Peyer's patch (tissue), 4 donors: ENCODE data around the gene VSIG10. TPM values are rescaled to one million over a fixed set of nuclear protein-coding genes. Genes with fewer than 3 reads are reported as not detected.
"Not testable (repeated sequence)": the region's sequence is repeated elsewhere in the genome, so short reads cannot be mapped to it uniquely, and the experiment has no call there.

Experiments
- DNase-seq, 3 donors: peaks; one replicate each; pipeline ENCODE4 v3.0.0-alpha.2; 2017 to 2019
- H3K27ac ChIP-seq, 4 donors: fragments of 200-600 bp; sonication (generic); one replicate each; pipeline ENCODE4 v1.5.1; 2016 to 2019
- H3K27me3 ChIP-seq, 2 donors: fragments of 200-600 bp; sonication (generic); one replicate each; pipeline ENCODE4 v1.5.1; 2019
- H3K36me3 ChIP-seq, 3 donors: fragments of 200-600 bp; sonication (generic); one replicate each; pipeline ENCODE4 v1.5.1; 2016 to 2019
- H3K4me1 ChIP-seq, 4 donors: fragments of 200-600 bp; sonication (generic); one replicate each; pipeline ENCODE4 v1.5.1; 2016 to 2019
- H3K4me3 ChIP-seq, 4 donors: fragments of 200-600 bp; sonication (generic); 1 replicate in 3 of 4; 2 replicates in 1 of 4; pipeline ENCODE4 v1.5.1; 2016 to 2019; ENCODE audit warnings: mild to moderate bottlenecking in 1 of 4
- H3K9me3 ChIP-seq, 4 donors: fragments of 200-600 bp; sonication (generic); one replicate each; pipeline ENCODE4 v1.5.1; 2016 to 2019; ENCODE audit warnings: mild to moderate bottlenecking in 1 of 4
- POLR2A ChIP-seq, 2 donors: fragments of 450-650 bp; IDR thresholded peaks; one replicate each; pipeline ENCODE4 v1.5.1; 2017; ENCODE audit warnings: antibody characterized with exemption in 2 of 2, mild to moderate bottlenecking in 2 of 2, moderate library complexity in 2 of 2
- total RNA-seq, 4 donors: library from RNA; depleted of rRNA; stranded (reverse); fragments of >200 nt; gene quantifications; one replicate each; pipeline ENCODE4 v1.1.0, GENCODE V29; 2016
- TF ChIP-seq, protein P1 (sequence below), 6 experiments: fragments of 450-650 bp in 4 of 6; fragments of 200-600 bp in 2 of 6; sonication (generic) in 1 of 6; IDR thresholded peaks; one replicate each; pipeline ENCODE4 v1.5.1; 2017 to 2019; ENCODE audit warnings: antibody characterized with exemption in 6 of 6, mild to moderate bottlenecking in 3 of 6, moderate library complexity in 1 of 6

The VSIG10 gene
- total RNA-seq, 4 donors from 2014 or later = 72.6 to 342 (median 208) TPM

DNA sequence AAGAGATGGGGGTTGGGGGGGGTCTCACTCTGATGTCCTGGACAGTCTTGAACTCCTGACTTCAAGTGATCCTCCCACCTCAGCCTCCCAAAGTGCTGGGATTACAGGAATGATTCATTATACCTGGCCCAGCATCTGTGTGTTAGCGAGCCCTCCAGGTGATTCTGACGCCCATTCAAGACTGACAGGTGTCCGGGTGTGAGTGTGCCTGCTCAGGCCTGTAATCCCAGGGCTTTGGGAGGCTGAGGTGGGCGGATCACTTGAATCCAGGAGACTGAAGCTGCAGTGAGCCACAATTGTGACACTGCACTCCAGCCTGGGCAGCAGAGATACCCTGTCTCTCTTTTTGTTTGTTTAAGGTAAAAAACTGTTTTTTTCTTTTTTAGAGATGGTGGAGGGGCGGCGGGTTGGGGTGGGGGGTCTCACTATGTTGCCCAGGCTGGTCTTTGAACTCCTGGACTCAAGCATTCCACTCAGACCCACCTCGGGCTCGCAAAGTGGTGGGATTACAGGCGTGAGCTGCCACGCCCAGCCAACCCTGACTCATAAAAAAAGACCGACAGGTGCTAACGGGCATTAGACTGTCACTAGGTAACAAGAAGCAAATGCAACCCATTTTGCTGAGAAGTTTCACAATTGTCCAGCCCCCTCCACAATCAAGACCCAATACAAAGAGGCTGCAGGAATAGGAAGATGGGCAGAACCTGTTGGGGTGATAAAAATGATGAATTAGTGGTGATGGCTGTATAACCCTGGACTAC is 4.7 kb downstream of the VSIG10 start:
- DNase-seq = peak in 2 of 3 donors; percentile 53 to 64
- H3K27me3 ChIP-seq = no peaks in the 10 kb centered on the region
- peaks cover 0 to 30% (median 0%) of the 10 kb centered on the region in 4 donors for H3K4me1 ChIP-seq
- no peaks in the 10 kb centered on the region for H3K9me3 ChIP-seq
- peaks cover 0 to 18% (median 0%) of the 10 kb centered on the region in 3 donors for H3K36me3 ChIP-seq
- H3K27ac ChIP-seq = peak overlapping the region in 3 of 4 donors; percentile 45 to 79 (median 46)
- TF ChIP-seq, protein P1, sequence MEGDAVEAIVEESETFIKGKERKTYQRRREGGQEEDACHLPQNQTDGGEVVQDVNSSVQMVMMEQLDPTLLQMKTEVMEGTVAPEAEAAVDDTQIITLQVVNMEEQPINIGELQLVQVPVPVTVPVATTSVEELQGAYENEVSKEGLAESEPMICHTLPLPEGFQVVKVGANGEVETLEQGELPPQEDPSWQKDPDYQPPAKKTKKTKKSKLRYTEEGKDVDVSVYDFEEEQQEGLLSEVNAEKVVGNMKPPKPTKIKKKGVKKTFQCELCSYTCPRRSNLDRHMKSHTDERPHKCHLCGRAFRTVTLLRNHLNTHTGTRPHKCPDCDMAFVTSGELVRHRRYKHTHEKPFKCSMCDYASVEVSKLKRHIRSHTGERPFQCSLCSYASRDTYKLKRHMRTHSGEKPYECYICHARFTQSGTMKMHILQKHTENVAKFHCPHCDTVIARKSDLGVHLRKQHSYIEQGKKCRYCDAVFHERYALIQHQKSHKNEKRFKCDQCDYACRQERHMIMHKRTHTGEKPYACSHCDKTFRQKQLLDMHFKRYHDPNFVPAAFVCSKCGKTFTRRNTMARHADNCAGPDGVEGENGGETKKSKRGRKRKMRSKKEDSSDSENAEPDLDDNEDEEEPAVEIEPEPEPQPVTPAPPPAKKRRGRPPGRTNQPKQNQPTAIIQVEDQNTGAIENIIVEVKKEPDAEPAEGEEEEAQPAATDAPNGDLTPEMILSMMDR (IDR thresholded peaks at IDR 0.05) = no peak
- TF ChIP-seq POLR2A (IDR thresholded peaks at IDR 0.05) = no peak
- no peak overlapping the region for H3K4me3 ChIP-seq

DNA sequence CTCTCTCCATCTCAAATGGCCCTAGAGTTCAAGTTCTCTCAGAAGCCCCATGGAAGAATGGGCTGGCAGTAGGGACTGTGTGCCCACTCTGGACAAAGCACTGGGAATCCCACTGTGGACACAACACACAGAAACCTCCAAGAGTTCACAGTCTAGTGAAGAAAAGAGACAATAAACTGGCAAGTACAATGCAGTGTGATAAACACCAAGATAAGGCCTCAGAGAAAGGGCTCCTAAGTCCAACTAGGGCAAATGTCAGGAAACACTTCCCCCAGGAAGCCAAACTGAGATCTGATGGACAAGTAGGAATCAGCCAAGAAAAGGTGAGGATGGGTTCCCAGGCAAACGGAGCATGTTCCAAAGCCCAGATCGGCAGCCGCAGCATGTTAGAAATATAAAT is 5.4 kb downstream of the VSIG10 start:
- peak in 2 of 3 donors; percentile 48 to 59 for DNase-seq
- H3K9me3 ChIP-seq = no peaks in the 10 kb centered on the region
- peaks cover 0 to 18% (median 0%) of the 10 kb centered on the region in 3 donors for H3K36me3 ChIP-seq
- H3K27ac ChIP-seq = peak overlapping the region in 3 of 4 donors; percentile 45 to 79 (median 46)
- H3K27me3 ChIP-seq = no peaks in the 10 kb centered on the region
- H3K4me3 ChIP-seq = no peak overlapping the region
- TF ChIP-seq POLR2A (IDR thresholded peaks at IDR 0.05) = peak in 1 of 2 donors; percentile 5
- TF ChIP-seq, protein P1 (IDR thresholded peaks at IDR 0.05) = no peak
- peaks cover 0 to 29% (median 0%) of the 10 kb centered on the region in 4 donors for H3K4me1 ChIP-seq

DNA sequence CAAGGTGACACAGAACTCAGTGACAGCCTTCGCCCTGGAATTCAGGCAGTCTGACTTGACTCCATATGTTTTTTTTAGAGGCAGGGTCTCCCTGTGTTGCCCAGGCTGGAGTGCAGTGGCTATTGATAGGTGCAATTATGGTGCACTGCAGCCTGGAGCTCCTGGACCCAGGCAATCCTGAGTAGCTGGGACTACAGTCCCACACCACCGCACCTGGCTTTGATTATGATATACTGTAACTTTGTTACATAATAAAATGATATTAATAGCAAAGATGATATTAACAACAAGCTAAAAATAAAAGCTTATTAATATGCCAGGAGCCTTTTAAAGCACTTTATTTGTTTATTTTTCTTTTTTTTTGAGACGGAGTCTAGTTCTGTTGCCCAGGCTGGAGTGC is 9.8 kb downstream of the VSIG10 start:
- Histone ChIP-seq H3K36me3 (peaks cover 0 to 35% (median 0%) of the 10 kb centered on the region in 3 donors), H3K9me3 (no peaks in the 10 kb centered on the region), H3K4me1 (peaks cover 0 to 18% (median 0%) of the 10 kb centered on the region in 4 donors), H3K4me3 (no peak overlapping the region), H3K27me3 (no peaks in the 10 kb centered on the region), H3K27ac (no peak overlapping the region)
- DNase-seq = no peak
- TF ChIP-seq, protein P1 (IDR thresholded peaks at IDR 0.05) = no peak

DNA sequence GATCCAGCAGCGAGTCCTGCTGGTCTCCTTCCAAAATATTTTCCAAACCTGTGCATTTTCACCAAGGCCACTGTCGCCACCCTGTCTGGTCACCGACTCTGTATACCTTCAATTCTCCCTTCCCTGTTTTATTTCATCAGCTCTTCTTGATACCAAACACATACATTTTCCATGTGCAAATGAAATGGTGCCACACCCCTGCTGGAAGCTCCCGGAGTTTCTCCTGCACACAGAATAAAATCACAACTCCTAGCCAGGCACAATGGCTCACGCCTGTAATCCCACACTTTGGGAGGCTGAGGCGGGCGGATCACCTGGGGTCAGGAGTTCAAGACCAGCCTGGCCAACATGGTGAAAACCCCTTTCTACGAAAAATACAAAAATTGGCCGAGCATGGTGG is 14.0 kb downstream of the VSIG10 start:
- H3K4me1 ChIP-seq = peaks cover 0 to 19% (median 3%) of the 10 kb centered on the region in 4 donors
- no peak for TF ChIP-seq POLR2A (IDR thresholded peaks at IDR 0.05)
- TF ChIP-seq, protein P1 (IDR thresholded peaks at IDR 0.05) = peak in 2 of 6 experiments; percentile 9 to 21
- H3K9me3 ChIP-seq = no peaks in the 10 kb centered on the region
- H3K27ac ChIP-seq = peak overlapping the region in 1 of 4 donors; percentile 59
- no peak overlapping the region for H3K4me3 ChIP-seq
- peaks cover 0 to 28% (median 0%) of the 10 kb centered on the region in 3 donors for H3K36me3 ChIP-seq
- no peaks in the 10 kb centered on the region for H3K27me3 ChIP-seq
- no peak for DNase-seq

DNA sequence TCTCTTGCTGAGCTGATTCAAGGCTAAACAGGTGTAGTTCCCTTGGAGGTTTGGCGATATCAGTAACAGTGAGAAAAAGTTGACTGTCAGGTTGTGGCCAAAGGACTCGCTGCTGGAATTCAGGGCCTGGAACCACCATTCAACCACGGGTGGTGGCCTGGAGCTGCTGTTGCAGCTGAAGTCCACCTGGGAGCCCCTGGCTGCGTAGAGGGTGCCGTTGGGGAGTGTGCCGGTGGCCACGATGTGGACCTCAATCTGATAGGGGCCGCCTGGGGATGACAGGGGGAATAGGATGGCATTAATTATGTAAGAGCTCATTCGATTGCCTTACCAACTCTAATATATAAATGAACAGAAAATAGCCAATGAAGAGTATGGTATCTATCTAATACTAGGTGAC is 21.6 kb downstream of the VSIG10 start:
- Histone ChIP-seq H3K9me3 (no peaks in the 10 kb centered on the region), H3K27ac (no peak overlapping the region), H3K4me1 (no peaks in the 10 kb centered on the region), H3K4me3 (no peak overlapping the region), H3K27me3 (no peaks in the 10 kb centered on the region), H3K36me3 (peaks cover 0 to 68% (median 0%) of the 10 kb centered on the region in 3 donors)
- no peak for TF ChIP-seq POLR2A (IDR thresholded peaks at IDR 0.05)
- DNase-seq = no peak

DNA sequence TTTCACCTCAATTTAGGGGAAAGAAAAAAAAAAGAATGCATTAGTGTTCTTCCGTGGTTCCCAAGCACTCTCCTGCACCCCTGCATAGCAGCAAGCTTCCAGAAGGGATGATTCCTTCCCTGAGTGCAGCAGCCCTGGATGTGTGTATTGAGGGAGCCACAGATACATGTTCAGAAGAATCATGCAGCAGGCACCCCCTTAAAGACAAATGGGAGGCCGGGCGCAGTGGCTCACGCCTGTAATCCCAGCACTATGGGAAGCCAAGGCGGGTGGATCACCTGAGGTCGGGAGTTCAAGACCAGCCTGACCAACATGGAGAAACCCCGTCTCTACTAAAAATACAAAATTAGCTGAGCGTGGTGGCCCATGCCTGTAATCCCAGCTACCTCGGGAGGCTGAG is 22.3 kb downstream of the VSIG10 start:
- not testable (repeated sequence) for H3K27me3 ChIP-seq, H3K4me1 ChIP-seq, H3K9me3 ChIP-seq, DNase-seq, H3K4me3 ChIP-seq, H3K27ac ChIP-seq
- peaks cover 0 to 75% (median 0%) of the 10 kb centered on the region in 3 donors for H3K36me3 ChIP-seq
